Esophagus squamous epithelium (tissue), 4 donors: ENCODE measurements around the gene ALDH1L2.

Experiments
- POLR2A ChIP-seq, 4 donors: fragments of 450-650 bp; IDR thresholded peaks; one replicate each; pipeline ENCODE4 v1.6.1; 2017; ENCODE audit warnings: antibody characterized with exemption in 4 of 4, mild to moderate bottlenecking in 4 of 4, moderate library complexity in 3 of 4
- TF ChIP-seq, protein P1 (sequence below), 6 experiments: fragments of 450-650 bp in 4 of 6; fragments of 200-600 bp in 2 of 6; sonication (generic) in 2 of 6; IDR thresholded peaks; one replicate each; pipeline ENCODE4 v1.5.1; 2016 to 2019; ENCODE audit warnings: antibody characterized with exemption in 6 of 6, mild to moderate bottlenecking in 4 of 6, moderate library complexity in 4 of 6

DNA sequence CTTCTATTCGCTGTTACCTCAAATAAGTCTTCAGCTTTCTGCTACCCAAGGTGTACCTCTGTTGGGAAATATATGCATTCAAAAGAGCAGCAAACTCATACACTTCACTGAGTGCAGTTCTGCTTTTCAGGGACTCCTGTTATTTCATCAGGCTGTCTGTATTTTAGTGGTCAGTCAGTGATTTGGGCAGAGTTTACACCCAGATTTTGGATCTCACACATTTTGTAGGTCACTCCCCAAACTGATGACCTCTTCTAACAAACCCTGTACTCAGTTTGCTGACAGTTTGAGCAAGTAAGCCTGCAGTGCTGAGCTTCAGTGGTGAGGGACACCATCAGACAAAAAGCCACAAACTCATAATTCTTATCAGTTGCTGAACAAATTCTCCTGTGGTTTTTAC lies 15.1 kb upstream of the ALDH1L2 start:
- TF ChIP-seq, protein P1, sequence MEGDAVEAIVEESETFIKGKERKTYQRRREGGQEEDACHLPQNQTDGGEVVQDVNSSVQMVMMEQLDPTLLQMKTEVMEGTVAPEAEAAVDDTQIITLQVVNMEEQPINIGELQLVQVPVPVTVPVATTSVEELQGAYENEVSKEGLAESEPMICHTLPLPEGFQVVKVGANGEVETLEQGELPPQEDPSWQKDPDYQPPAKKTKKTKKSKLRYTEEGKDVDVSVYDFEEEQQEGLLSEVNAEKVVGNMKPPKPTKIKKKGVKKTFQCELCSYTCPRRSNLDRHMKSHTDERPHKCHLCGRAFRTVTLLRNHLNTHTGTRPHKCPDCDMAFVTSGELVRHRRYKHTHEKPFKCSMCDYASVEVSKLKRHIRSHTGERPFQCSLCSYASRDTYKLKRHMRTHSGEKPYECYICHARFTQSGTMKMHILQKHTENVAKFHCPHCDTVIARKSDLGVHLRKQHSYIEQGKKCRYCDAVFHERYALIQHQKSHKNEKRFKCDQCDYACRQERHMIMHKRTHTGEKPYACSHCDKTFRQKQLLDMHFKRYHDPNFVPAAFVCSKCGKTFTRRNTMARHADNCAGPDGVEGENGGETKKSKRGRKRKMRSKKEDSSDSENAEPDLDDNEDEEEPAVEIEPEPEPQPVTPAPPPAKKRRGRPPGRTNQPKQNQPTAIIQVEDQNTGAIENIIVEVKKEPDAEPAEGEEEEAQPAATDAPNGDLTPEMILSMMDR (IDR thresholded peaks at IDR 0.05), result no peak
- no peak for TF ChIP-seq POLR2A (IDR thresholded peaks at IDR 0.05)
